OCI-LY7 (cell line): Measurements from ENCODE around the gene UQCRQ. TPM values are rescaled to one million over a fixed set of nuclear protein-coding genes. Genes with fewer than 3 reads are reported as not detected.

Experiments
- BruUV-seq: library from RNA; stranded (reverse); fragments of 400-500 nt; replicated peaks from 2 replicates; lab custom pipeline; 2021; lab: Mats Ljungman, UMichigan
- CTCF ChIA-PET: fragments of 300-600 bp; sonication (Branson Sonifier 250); formaldehyde crosslinking; loops from one replicate; lab custom pipeline; 2022; ENCODE audit warnings: antibody characterized with exemption; ENCODE audit not compliant: unreplicated experiment; lab: Charles Lee
- POLR2A ChIA-PET: fragments of 300-600 bp; sonication (Branson Sonifier 250); formaldehyde crosslinking; loops from one replicate; lab custom pipeline; 2022; ENCODE audit warnings: antibody characterized with exemption; lab: Charles Lee
- DNase-seq: peaks from one replicate; pipeline ENCODE4 v3.0.0-alpha.2; 2015; ENCODE audit warnings: low spot score
- H2AFZ ChIP-seq: fragments of 200-600 bp; sonication (generic), shearing (Covaris generic); 2 replicates; pipeline ENCODE4 v1.6.1; 2014; ENCODE audit warnings: mild to moderate bottlenecking, antibody characterized with exemption, low read length, moderate library complexity
- H3K27ac ChIP-seq: fragments of 200-600 bp; sonication (generic); 2 replicates; pipeline ENCODE4 v1.5.1; 2014; ENCODE audit warnings: mixed run types, low read depth, mild to moderate bottlenecking, moderate library complexity, low read length, inconsistent platforms; ENCODE audit not compliant: poor library complexity, severe bottlenecking
- H3K36me3 ChIP-seq: fragments of 200-600 bp; sonication (generic); 2 replicates; pipeline ENCODE4 v1.6.1; 2014; ENCODE audit warnings: mild to moderate bottlenecking, antibody characterized with exemption, low read length, moderate library complexity, mixed read lengths; ENCODE audit not compliant: insufficient read depth
- H3K4me1 ChIP-seq: fragments of 200-600 bp; sonication (generic); 2 replicates; pipeline ENCODE4 v1.5.1; 2014; ENCODE audit warnings: mild to moderate bottlenecking, low read length; ENCODE audit not compliant: insufficient read depth, poor library complexity, severe bottlenecking
- H3K4me2 ChIP-seq: fragments of 200-600 bp; sonication (generic); 2 replicates; pipeline ENCODE4 v1.6.1; 2014; ENCODE audit warnings: mild to moderate bottlenecking, low read length
- H3K4me3 ChIP-seq: fragments of 200-600 bp; sonication (generic); 2 replicates; pipeline ENCODE4 v1.5.1; 2014; ENCODE audit warnings: mild to moderate bottlenecking, low read depth, low read length; ENCODE audit not compliant: poor library complexity, severe bottlenecking
- H3K79me2 ChIP-seq: fragments of 200-600 bp; sonication (generic); 2 replicates; pipeline ENCODE4 v1.6.1; 2016; ENCODE audit warnings: low read depth, mild to moderate bottlenecking, low read length, moderate library complexity, mixed read lengths; ENCODE audit not compliant: insufficient read depth
- H3K9me2 ChIP-seq: fragments of 200-600 bp; sonication (generic); 2 replicates; pipeline ENCODE4 v1.6.1; 2016; ENCODE audit warnings: mild to moderate bottlenecking, low read length, mixed read lengths; ENCODE audit not compliant: insufficient read depth
- H3K9me3 ChIP-seq: fragments of 200-600 bp; sonication (generic); 2 replicates; pipeline ENCODE4 v1.6.1; 2014; ENCODE audit warnings: mild to moderate bottlenecking, mixed run types, low read length, mixed read lengths
- H4K20me1 ChIP-seq: fragments of 200-600 bp; sonication (generic); 2 replicates; pipeline ENCODE4 v1.6.1; 2014; ENCODE audit warnings: mild to moderate bottlenecking, antibody characterized with exemption, low read length, moderate library complexity, mixed read lengths; ENCODE audit not compliant: insufficient read depth
- CTCF ChIP-seq: fragments of 200-600 bp; sonication (generic); conservative IDR thresholded peaks from 2 replicates; pipeline ENCODE4 v1.5.1; 2014; ENCODE audit warnings: mild to moderate bottlenecking, antibody characterized with exemption, low read length, moderate library complexity, mixed read lengths
- EZH2phosphoT487 ChIP-seq: fragments of 200-600 bp; sonication (generic); IDR thresholded peaks from 2 replicates; pipeline ENCODE4 v1.6.1; 2018; ENCODE audit warnings: low read depth, borderline replicate concordance, mild to moderate bottlenecking, mixed run types, antibody characterized with exemption, low read length, moderate library complexity, mixed read lengths
- intact Hi-C: fragments of 100-400 bp; cut with micrococcal nuclease; formaldehyde crosslinking; loops from one replicate; pipeline ENCODE4 v1.10.0; 2022; ENCODE audit not compliant: unreplicated experiment
- total RNA-seq, 2 experiments: library from RNA; depleted of rRNA in 1 of 2; stranded (reverse); fragments of >200 nt in 1 of 2; shearing (Covaris generic) in 1 of 2; gene quantifications; 2 replicates each; pipeline ENCODE4 v1.2.3, GENCODE V29; 2014 to 2022

The UQCRQ gene
- total RNA-seq, 2 experiments from 2014 or later = 140 to 310 TPM

- peaks cover 5% of the 10 kb centered on the region for H3K4me1 ChIP-seq
- no peaks in the 10 kb centered on the region for H3K36me3 ChIP-seq
- no peak for TF ChIP-seq EZH2phosphoT487
- no peak for TF ChIP-seq CTCF
- CTCF ChIA-PET = interaction anchor here (1.4 kb wide), 1 partner anchor 12 kb away, joined by 4 read pairs; no protein-coding TSS in a partner anchor
- no peaks in the 10 kb centered on the region for H3K9me3 ChIP-seq
- POLR2A ChIA-PET = interaction anchor here (0.7 kb wide), 2 partner anchors 319 to 572 kb away, joined by 3 read pairs; no protein-coding TSS in a partner anchor
- no peaks in the 10 kb centered on the region for H3K79me2 ChIP-seq
- no peak overlapping the region for H3K4me2 ChIP-seq
- no peaks in the 10 kb centered on the region for H3K9me2 ChIP-seq
- H4K20me1 ChIP-seq = no peaks in the 10 kb centered on the region
- intact Hi-C loops = loop anchor here (5.0 to 10.0 kb wide), 2 partner anchors 50 to 462 kb away; no protein-coding TSS in a partner anchor
- no TSS peak for BruUV-seq
- H3K4me3 ChIP-seq = no peak overlapping the region
- no peak for DNase-seq
- H3K27ac ChIP-seq = no peak overlapping the region
- H2AFZ ChIP-seq = no peak overlapping the region
These were observed 33.8 kb upstream of the UQCRQ start for GRCh38 chr5:132832612-132833011.

GRCh38 chr5:132834057-132834456, 32.4 kb upstream of the UQCRQ start:
- intact Hi-C loops = loop anchor here (5.0 to 10.0 kb wide), 2 partner anchors 48 to 461 kb away; no protein-coding TSS in a partner anchor
- Histone ChIP-seq H3K4me2 (no peak overlapping the region), H3K79me2 (no peaks in the 10 kb centered on the region), H4K20me1 (no peaks in the 10 kb centered on the region), H3K9me2 (no peaks in the 10 kb centered on the region), H3K4me1 (peaks cover 5% of the 10 kb centered on the region), H3K9me3 (no peaks in the 10 kb centered on the region), H3K4me3 (no peak overlapping the region), H3K36me3 (no peaks in the 10 kb centered on the region), H2AFZ (no peak overlapping the region), H3K27ac (no peak overlapping the region)
- CTCF ChIA-PET = no interaction called here
- BruUV-seq = no TSS peak
- no peak for TF ChIP-seq EZH2phosphoT487
- TF ChIP-seq CTCF = no peak
- no peak for DNase-seq
- POLR2A ChIA-PET = interaction anchor here (0.6 to 0.7 kb wide), 2 partner anchors 493 to 822 kb away, joined by 3 read pairs; no protein-coding TSS in a partner anchor

- Histone ChIP-seq H3K9me3 (no peaks in the 10 kb centered on the region), H3K27ac (no peak overlapping the region), H3K79me2 (no peaks in the 10 kb centered on the region), H3K36me3 (no peaks in the 10 kb centered on the region), H3K4me1 (no peaks in the 10 kb centered on the region), H2AFZ (no peak overlapping the region), H4K20me1 (no peaks in the 10 kb centered on the region), H3K4me2 (no peak overlapping the region), H3K9me2 (no peaks in the 10 kb centered on the region), H3K4me3 (no peak overlapping the region)
- ChIA-PET CTCF (no interaction called here), POLR2A (no interaction called here)
- BruUV-seq = no TSS peak
- DNase-seq = no peak
- intact Hi-C loops = loop anchor here (10.0 kb wide), 1 partner anchor 458 kb away; no protein-coding TSS in a partner anchor
- no peak for TF ChIP-seq CTCF
- TF ChIP-seq EZH2phosphoT487 = no peak
These were observed 29.6 kb upstream of the UQCRQ start for GRCh38 chr5:132836852-132837251.
